Left kidney (tissue), 2 donors: Measurements from ENCODE around the gene PSIP1. TPM values are rescaled to one million over a fixed set of nuclear protein-coding genes. Genes with fewer than 3 reads are reported as not detected.
"Not testable (repeated sequence)": the region's sequence is repeated elsewhere in the genome, so short reads cannot be mapped to it uniquely, and the experiment has no call there.

Source experiments
- DNase-seq: peaks from one replicate; pipeline ENCODE4 v3.0.0-alpha.2; 2013
- polyA plus RNA-seq: library from polyadenylated mRNA; unstranded; fragments of 120-200 nt; gene quantifications from one replicate; pipeline ENCODE4 v1.2.1, GENCODE V29; 2013; ENCODE audit not compliant: insufficient read length

PSIP1 gene
- polyA plus RNA-seq, 1 donor = 253 TPM

DNA sequence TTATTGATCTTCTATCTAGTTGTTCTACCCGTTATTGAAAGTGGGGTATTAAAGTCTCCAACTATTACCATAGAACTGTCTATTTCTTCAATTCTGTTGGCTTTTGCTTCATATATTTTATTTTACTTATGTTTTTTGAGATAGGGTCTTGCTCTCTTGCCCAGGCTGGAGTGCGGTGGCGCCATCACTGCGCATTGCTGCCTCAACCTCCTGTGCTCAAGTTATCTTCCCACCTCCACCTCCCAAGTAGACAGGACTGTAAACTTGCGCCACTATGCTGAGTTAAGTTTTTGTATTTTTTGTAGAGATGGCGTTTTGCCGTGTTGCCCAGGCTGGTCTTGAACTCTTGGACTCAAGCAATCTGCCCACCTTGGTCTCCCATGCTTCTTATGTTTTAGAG is 71.9 kb downstream of the PSIP1 start:
- DNase-seq = no peak

GRCh38 chr9:15433661-15434060 is 77.1 kb downstream of the PSIP1 start:
- no peak for DNase-seq

GRCh38 chr9:15433191-15433590 is 77.6 kb downstream of the PSIP1 start:
- DNase-seq = no peak

DNA sequence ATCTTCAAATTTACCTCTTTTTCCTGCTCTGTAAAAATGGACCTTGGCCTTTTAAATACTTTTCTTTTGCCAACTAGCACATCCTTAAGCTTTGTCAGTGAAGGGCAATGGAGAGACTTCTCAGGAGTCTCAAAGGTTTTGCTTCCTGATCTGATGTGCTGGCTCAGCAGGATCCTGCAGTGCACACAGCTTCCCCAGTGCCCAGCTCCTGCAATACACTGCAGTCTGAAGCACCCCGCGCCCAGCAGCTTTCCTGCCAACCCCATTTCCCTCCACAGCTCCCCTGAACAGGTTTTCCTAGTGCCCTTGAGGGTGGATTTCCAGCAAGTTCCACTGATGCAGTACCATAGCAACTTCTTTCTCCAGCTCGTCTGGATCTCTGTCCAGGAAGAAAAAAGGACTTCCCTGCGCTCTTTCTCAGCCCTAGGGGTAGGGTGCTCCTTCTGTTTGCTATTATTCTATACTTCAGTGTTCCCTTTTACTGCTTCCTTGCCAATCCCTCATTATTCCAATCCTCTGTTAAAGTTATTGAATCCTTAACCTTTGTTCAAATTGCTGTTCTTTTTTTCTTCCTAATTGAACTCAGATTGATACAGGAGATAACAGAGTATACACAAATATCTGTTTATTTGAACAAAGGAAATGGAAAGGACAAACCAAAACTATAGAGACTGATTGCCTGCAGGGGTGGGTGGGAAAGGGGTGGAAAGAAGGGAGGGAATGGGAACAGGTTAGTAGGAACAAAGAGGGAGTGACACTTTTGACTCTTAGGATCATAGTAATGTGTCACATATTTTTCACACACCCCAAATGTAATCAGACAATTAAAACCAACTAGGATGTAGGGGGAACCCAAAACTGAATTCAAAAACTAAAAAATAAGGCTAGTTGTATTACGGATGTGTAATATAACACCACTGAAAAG is 79.6 kb downstream of the PSIP1 start:
- no peak for DNase-seq

- not testable (repeated sequence) for DNase-seq
Observed at GRCh38 chr9:15427702-15428101, 83.1 kb downstream of the PSIP1 start.

DNA sequence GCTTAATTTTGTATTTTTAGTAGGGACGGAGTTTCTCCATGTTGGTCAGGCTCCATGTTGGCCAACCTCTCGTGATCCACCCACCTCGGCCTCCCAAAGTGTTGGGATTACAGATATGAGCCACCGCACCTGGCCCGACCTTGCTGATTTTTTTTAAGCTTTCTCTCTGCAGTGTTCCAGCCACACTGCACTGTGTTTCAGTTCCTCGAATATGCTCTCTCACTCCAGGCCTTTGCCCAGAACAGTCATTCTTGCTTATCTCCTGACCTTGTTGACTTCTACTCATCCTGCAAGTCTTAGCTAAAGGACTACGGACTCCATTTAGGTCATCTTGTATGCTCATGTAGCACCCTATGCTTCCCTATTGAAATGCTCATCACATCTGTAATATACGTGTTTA is 84.8 kb downstream of the PSIP1 start:
- DNase-seq = no peak

- DNase-seq = no peak
Observed at GRCh38 chr9:15423231-15423985, 87.4 kb downstream of the PSIP1 start.

GRCh38 chr9:15422372-15423230 is 88.2 kb downstream of the PSIP1 start, which contains the start of gene SNAPC3:
Gene SNAPC3, plus strand, starts transcription at chr9:15422876. Its CDS starts 4 bp downstream, at chr9:15422880.
- DNase-seq = peak; percentile 94

GRCh38 chr9:15421990-15422371 is 88.8 kb downstream of the PSIP1 start:
- DNase-seq = no peak

GRCh38 chr9:15421532-15421931 is 89.2 kb downstream of the PSIP1 start:
- peak; percentile 27 for DNase-seq

- no peak for DNase-seq
Observed at GRCh38 chr9:15420796-15421195, 90.0 kb downstream of the PSIP1 start.

GRCh38 chr9:15417626-15418025 is 93.1 kb downstream of the PSIP1 start:
- DNase-seq = no peak

- peak; percentile 43 for DNase-seq
Observed at GRCh38 chr9:15416880-15417279, 93.9 kb downstream of the PSIP1 start.

Other genes with a start within 250 kb of the PSIP1 start
- gene TTC39B, start 203.8 kb downstream of the PSIP1 start, polyA plus RNA-seq = 11.9 TPM
- 58.2 TPM for gene SNAPC3, start 88.1 kb downstream of the PSIP1 start, polyA plus RNA-seq
- gene CCDC171, start 42.1 kb upstream of the PSIP1 start, polyA plus RNA-seq = 9.4 TPM